H1 (cell line): ENCODE results near the gene NBEA. TPM values are rescaled to one million over a fixed set of nuclear protein-coding genes. Genes with fewer than 3 reads are reported as not detected.

Source experiments
- CTCF ChIA-PET: fragments of 300-600 bp; sonication (Branson Sonifier 250); formaldehyde crosslinking; loops from one replicate; lab custom pipeline; 2021; ENCODE audit not compliant: partially characterized antibody; lab: Charles Lee
- POLR2A ChIA-PET: fragments of 300-600 bp; sonication (Branson Sonifier 250); formaldehyde crosslinking; loops from one replicate; lab custom pipeline; 2021; ENCODE audit warnings: inconsistent platforms; ENCODE audit not compliant: partially characterized antibody; lab: Charles Lee
- DNase-seq, 2 experiments: peaks; one replicate each; pipeline versions ENCODE4 v3.0.0 to v3.0.0-alpha.2; 2010 to 2022; ENCODE audit warnings: low spot score in 2 of 2, low read depth in 1 of 2, mixed read lengths in 1 of 2
- FAIRE-seq: peaks from 2 replicates; lab custom pipeline; 2011; peaks lifted over from hg19 to GRCh38; lab: Jason Lieb, UNC
- H2AFZ ChIP-seq: 2 replicates; pipeline ENCODE4 v1.8.1; 2012; ENCODE audit warnings: low read length, inconsistent platforms
- H2AK5ac ChIP-seq: 2 replicates; pipeline ENCODE4 v1.6.1; 2013; ENCODE audit warnings: low read depth, low read length
- H2BK120ac ChIP-seq: replicated peaks from 2 replicates; pipeline ENCODE3; 2013; ENCODE audit warnings: low read depth, low read length, inconsistent platforms
- H2BK12ac ChIP-seq: 2 replicates; pipeline ENCODE4 v1.6.1; 2013; ENCODE audit warnings: low read depth, low read length
- H2BK15ac ChIP-seq: 2 replicates; pipeline ENCODE4 v1.6.1; 2013; ENCODE audit warnings: low read length
- H2BK20ac ChIP-seq: 2 replicates; pipeline ENCODE4 v1.6.1; 2013; ENCODE audit warnings: low read length
- H2BK5ac ChIP-seq: 2 replicates; pipeline ENCODE4 v1.6.1; 2013; ENCODE audit warnings: low read depth, low read length
- H3K14ac ChIP-seq: 2 replicates; pipeline ENCODE4 v1.6.1; 2013; ENCODE audit warnings: inconsistent platforms; ENCODE audit not compliant: insufficient read length
- H3K18ac ChIP-seq: 2 replicates; pipeline ENCODE4 v1.6.1; 2013; ENCODE audit warnings: low read length; ENCODE audit errors: extremely low read depth
- H3K23ac ChIP-seq: 2 replicates; pipeline ENCODE4 v1.6.1; 2013; ENCODE audit warnings: inconsistent platforms; ENCODE audit not compliant: insufficient read length
- H3K23me2 ChIP-seq: 2 replicates; pipeline ENCODE4 v1.6.1; 2013; ENCODE audit warnings: low read depth, low read length
- H3K27ac ChIP-seq: 2 replicates; pipeline ENCODE4 v1.6.1; 2011; ENCODE audit warnings: low read depth, low read length, inconsistent platforms
- H3K27me3 ChIP-seq, 4 experiments: replicated peaks in 1 of 4; 1 replicate in 1 of 4; 2 replicates in 3 of 4; pipeline versions ENCODE4 v1.6.1 to v1.8.1; 2011 to 2013; ENCODE audit warnings: low read length in 3 of 4, mild to moderate bottlenecking in 3 of 4, inconsistent platforms in 2 of 4, mixed read lengths in 2 of 4, moderate library complexity in 1 of 4; ENCODE audit not compliant: control insufficient read depth in 3 of 4, insufficient read depth in 3 of 4; ENCODE audit errors: extremely low read depth in 1 of 4
- H3K36me3 ChIP-seq, 4 experiments: 2 replicates each; pipeline versions ENCODE4 v1.6.1 to v1.8.1; 2011 to 2013; ENCODE audit warnings: mild to moderate bottlenecking in 4 of 4, low read length in 3 of 4, moderate library complexity in 2 of 4, control low read depth in 1 of 4, inconsistent platforms in 1 of 4; ENCODE audit not compliant: insufficient read depth in 4 of 4, control insufficient read depth in 2 of 4
- H3K4ac ChIP-seq: replicated peaks from 2 replicates; pipeline ENCODE3; 2013; ENCODE audit warnings: low read length, low read depth, mixed read lengths, inconsistent platforms; ENCODE audit not compliant: insufficient read length
- H3K4me1 ChIP-seq, 4 experiments: replicated peaks in 1 of 4; 1 replicate in 1 of 4; 2 replicates in 3 of 4; pipeline versions ENCODE4 v1.6.1 to v1.8.1; 2011 to 2013; ENCODE audit warnings: low read length in 3 of 4, inconsistent platforms in 2 of 4, mixed read lengths in 1 of 4; ENCODE audit not compliant: insufficient read depth in 4 of 4, control insufficient read depth in 3 of 4
- H3K4me2 ChIP-seq, 2 experiments: 2 replicates each; pipeline versions ENCODE4 v1.6.1 to v1.8.1; 2011 to 2013; ENCODE audit warnings: low read depth in 2 of 2, low read length in 2 of 2, control low read depth in 1 of 2, inconsistent platforms in 1 of 2, mild to moderate bottlenecking in 1 of 2; ENCODE audit not compliant: insufficient read depth in 1 of 2
- H3K4me3 ChIP-seq, 4 experiments: fragments of 200-600, 300-600 bp in 1 of 4; sonication (generic), shearing (Covaris generic), sonication (Bioruptor Twin) in 1 of 4; 2 replicates each; pipeline versions ENCODE4 v1.5.1 to v1.8.1; 2011 to 2016; ENCODE audit warnings: low read length in 4 of 4, low read depth in 3 of 4, control low read depth in 2 of 4, inconsistent platforms in 2 of 4, mild to moderate bottlenecking in 2 of 4, mixed read lengths in 1 of 4, moderate library complexity in 1 of 4; ENCODE audit not compliant: insufficient read depth in 2 of 4; ENCODE audit errors: extremely low read depth in 1 of 4
- H3K56ac ChIP-seq: replicated peaks from 2 replicates; pipeline ENCODE3; 2013; ENCODE audit warnings: low read depth, mild to moderate bottlenecking, mixed read lengths, low read length, inconsistent platforms; ENCODE audit not compliant: insufficient read length
- H3K79me1 ChIP-seq: 2 replicates; pipeline ENCODE4 v1.6.1; 2013; ENCODE audit warnings: low read depth, low read length, control low read depth
- H3K79me2 ChIP-seq, 2 experiments: 2 replicates each; pipeline versions ENCODE4 v1.6.1 to v1.8.1; 2012 to 2013; ENCODE audit warnings: low read length in 2 of 2, mild to moderate bottlenecking in 2 of 2, inconsistent platforms in 1 of 2; ENCODE audit not compliant: insufficient read depth in 2 of 2, control insufficient read depth in 1 of 2
- H3K9ac ChIP-seq, 4 experiments: replicated peaks in 1 of 4; 1 replicate in 1 of 4; 2 replicates in 3 of 4; pipeline versions ENCODE4 v1.6.1 to v1.8.1; 2011 to 2013; ENCODE audit warnings: low read depth in 3 of 4, low read length in 3 of 4, control low read depth in 2 of 4, mild to moderate bottlenecking in 2 of 4, moderate library complexity in 2 of 4, inconsistent platforms in 1 of 4; ENCODE audit errors: extremely low read depth in 1 of 4
- H3K9me3 ChIP-seq, 2 experiments: 2 replicates each; pipeline versions ENCODE4 v1.6.1 to v1.8.1; 2012 to 2013; ENCODE audit warnings: mild to moderate bottlenecking in 2 of 2, moderate library complexity in 2 of 2, control low read depth in 1 of 2, inconsistent platforms in 1 of 2, low read depth in 1 of 2, low read length in 1 of 2, mixed read lengths in 1 of 2; ENCODE audit not compliant: insufficient read depth in 2 of 2
- H4K20me1 ChIP-seq, 2 experiments: replicated peaks in 1 of 2; 2 replicates each; pipeline versions ENCODE3 to v1.8.1; 2011 to 2013; ENCODE audit warnings: inconsistent platforms in 2 of 2, low read length in 2 of 2, mild to moderate bottlenecking in 1 of 2; ENCODE audit not compliant: insufficient read depth in 2 of 2, control insufficient read depth in 1 of 2
- H4K5ac ChIP-seq: 2 replicates; pipeline ENCODE4 v1.6.1; 2013; ENCODE audit warnings: low read length, low read depth, mixed read lengths, inconsistent platforms; ENCODE audit not compliant: insufficient read length
- H4K8ac ChIP-seq: 2 replicates; pipeline ENCODE4 v1.8.0; 2013; ENCODE audit warnings: mild to moderate bottlenecking, moderate library complexity, low read length, inconsistent platforms; ENCODE audit not compliant: insufficient read depth; ENCODE audit errors: extremely low read depth
- H4K91ac ChIP-seq: replicated peaks from 2 replicates; pipeline ENCODE3; 2013; ENCODE audit warnings: low read length, mixed read lengths, inconsistent platforms; ENCODE audit not compliant: insufficient read length
- CBX5 ChIP-seq: fragments of 300-800, 300-1000 bp; sonication (generic); IDR thresholded peaks from 2 replicates; pipeline ENCODE4 v1.7.1; 2016; ENCODE audit warnings: antibody characterized with exemption, low read length, low read depth
- GABPA ChIP-seq: IDR thresholded peaks from 2 replicates; pipeline ENCODE4 v1.6.1; 2011; ENCODE audit warnings: mild to moderate bottlenecking, low read length, moderate library complexity, borderline replicate concordance; ENCODE audit not compliant: insufficient read depth
- HDAC6 ChIP-seq: IDR thresholded peaks from one replicate; pipeline ENCODE4 v1.7.1; 2012; ENCODE audit warnings: low read depth, mild to moderate bottlenecking, inconsistent platforms, low read length, moderate library complexity
- JUND ChIP-seq: IDR thresholded peaks from 2 replicates; pipeline ENCODE4 v1.6.1; 2011; ENCODE audit warnings: mild to moderate bottlenecking, improper control_type of control experiment, low read length
- RBBP5 ChIP-seq: IDR thresholded peaks from 2 replicates; pipeline ENCODE4 v1.7.1; 2012; ENCODE audit warnings: low read depth, mild to moderate bottlenecking, inconsistent platforms, low read length, moderate library complexity, borderline replicate concordance
- RNF2 ChIP-seq: fragments of 200-900, 300-1000 bp; sonication (generic); IDR thresholded peaks from 2 replicates; pipeline ENCODE4 v1.7.1; 2016; ENCODE audit warnings: borderline replicate concordance, low read depth, mild to moderate bottlenecking, antibody characterized with exemption, low read length; ENCODE audit not compliant: poor library complexity, severe bottlenecking; ENCODE audit errors: missing control alignments
- TAF1 ChIP-seq: IDR thresholded peaks from 2 replicates; pipeline ENCODE4 v1.6.1; 2011; ENCODE audit warnings: mild to moderate bottlenecking, low read depth, low read length
- YY1 ChIP-seq: IDR thresholded peaks from 2 replicates; pipeline ENCODE4 v1.6.1; 2011; ENCODE audit warnings: low read depth, mild to moderate bottlenecking, low read length
- ZNF274 ChIP-seq: IDR thresholded peaks from 2 replicates; pipeline ENCODE4 v1.7.0; 2012; ENCODE audit warnings: low read length, borderline replicate concordance; ENCODE audit errors: extremely low read depth
- WGBS, 2 experiments: shearing (Covaris generic) in 1 of 2; methylation state at CpG; one replicate each; pipeline versions ENCODE4 v1.1.6 to v1.1.7; 2013 to 2015; ENCODE audit warnings: low lambda C conversion rate in 2 of 2, mixed read lengths in 2 of 2, inconsistent platforms in 1 of 2, low coverage in 1 of 2, missing lambda C conversion rate in 1 of 2; ENCODE audit not compliant: insufficient replicate concordance in 2 of 2, insufficient coverage in 1 of 2, insufficient read length in 1 of 2; ENCODE audit errors: extremely low coverage in 1 of 2, missing lambda C conversion rate in 1 of 2; 5-methylcytosine and 5-hydroxymethylcytosine counted together
- polyA plus RNA-seq, 7 experiments: library from polyadenylated mRNA; depleted of rRNA in 3 of 7; stranded (reverse) in 5 of 7; unstranded in 2 of 7; fragments of >200 nt in 5 of 7; fragments of 200-250 nt in 2 of 7; gene quantifications; 1 replicate in 5 of 7; 2 replicates in 1 of 7; 4 replicates in 1 of 7; pipeline versions ENCODE4 v1.2.1 to v1.2.3, GENCODE V29; 2011 to 2013; ENCODE audit warnings: missing spikeins in 2 of 7, mixed read lengths in 2 of 7
- total RNA-seq: library from RNA; stranded (reverse); fragmentation: NEBNext Ultra II Directional; extraction: Animal tissue kit (Norgen Biotek cat#: 25700); gene quantifications from 2 replicates; pipeline ENCODE4 v1.2.1, GENCODE V29; 2021
- TF ChIP-seq, protein P1 (sequence below): IDR thresholded peaks from 2 replicates; pipeline ENCODE4 v1.6.1; 2012; ENCODE audit warnings: inconsistent platforms

Gene NBEA
- total and polyA plus RNA-seq, 2 of the 8 experiments (the other 6 are each of a cell fraction or from before 2014, with no cell fraction given), result 14.2 to 21.5 TPM

DNA sequence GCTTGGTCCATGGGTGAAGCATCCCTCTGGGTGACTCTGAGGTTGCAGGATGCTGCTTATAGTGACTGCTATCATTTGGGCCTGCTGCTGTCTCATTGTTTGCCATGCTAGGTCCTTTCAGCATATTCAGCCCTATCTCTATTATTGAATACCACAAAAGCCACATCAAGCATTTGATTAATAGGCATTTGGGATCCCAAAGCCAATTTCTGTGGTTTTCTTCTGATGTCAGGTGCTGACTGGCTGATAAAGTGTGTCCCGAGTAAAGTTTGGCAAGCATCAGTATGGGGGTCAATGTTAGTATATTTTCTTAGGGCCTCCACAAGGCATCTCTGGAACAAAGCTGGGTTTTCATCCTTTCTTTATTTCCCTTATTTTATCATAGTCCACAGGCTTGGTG, 204.6 kb downstream of the NBEA start:
- Histone ChIP-seq H3K4ac (no peak overlapping the region), H4K91ac (no peak overlapping the region), H3K4me3 (no peak overlapping the region), H4K8ac (no peak overlapping the region), H3K23ac (no peak overlapping the region), H2BK12ac (no peak overlapping the region), H4K20me1 (no peaks in the 10 kb centered on the region), H3K4me2 (no peak overlapping the region), H3K27ac (no peak overlapping the region), H3K79me2 (no peaks in the 10 kb centered on the region), H2BK5ac (no peak overlapping the region), H2AFZ (no peak overlapping the region), H3K14ac (no peak overlapping the region), H3K23me2 (no peaks in the 10 kb centered on the region), H3K36me3 (peaks cover 0 to 7% (median 1%) of the 10 kb centered on the region in 4 experiments; a peak in 4 of 8 replicates), H3K4me1 (no peaks in the 10 kb centered on the region), H3K27me3 (no peaks in the 10 kb centered on the region), H3K79me1 (no peaks in the 10 kb centered on the region), H2BK20ac (no peak overlapping the region), H2AK5ac (no peak overlapping the region), H3K56ac (no peak overlapping the region), H3K9me3 (peaks cover 0 to 2% of the 10 kb centered on the region in 2 experiments; a peak in 1 of 4 replicates), H3K9ac (no peak overlapping the region), H4K5ac (no peak overlapping the region), H2BK15ac (no peak overlapping the region), H2BK120ac (no peak overlapping the region), H3K18ac (no peak overlapping the region)
- CTCF ChIA-PET, result no interaction called here
- no peak for FAIRE-seq
- no peak for DNase-seq
- TF ChIP-seq YY1 (no peak), JUND (no peak), HDAC6 (no peak), TAF1 (no peak), CBX5 (no peak), RNF2 (no peak), RBBP5 (no peak), ZNF274 (no peak), GABPA (no peak)
- TF ChIP-seq, protein P1, sequence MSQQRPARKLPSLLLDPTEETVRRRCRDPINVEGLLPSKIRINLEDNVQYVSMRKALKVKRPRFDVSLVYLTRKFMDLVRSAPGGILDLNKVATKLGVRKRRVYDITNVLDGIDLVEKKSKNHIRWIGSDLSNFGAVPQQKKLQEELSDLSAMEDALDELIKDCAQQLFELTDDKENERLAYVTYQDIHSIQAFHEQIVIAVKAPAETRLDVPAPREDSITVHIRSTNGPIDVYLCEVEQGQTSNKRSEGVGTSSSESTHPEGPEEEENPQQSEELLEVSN, result no peak
- POLR2A ChIA-PET, result no interaction called here
- WGBS, 2 experiments, result 92% methylated on average over 1 of the region's 1 CpG; no CpG with 5 or more reads in 1 of the 2 experiments
